Measurements from ENCODE around the gene TCEANC2. TPM values are rescaled to one million over a fixed set of nuclear protein-coding genes. Genes with fewer than 3 reads are reported as not detected.

TCEANC2 gene
- total RNA-seq, 1 experiment from 2014 or later = 2.9 TPM

GRCh38 chr1:54117815-54118563, 64.6 kb downstream of the TCEANC2 start:
- Histone ChIP-seq H3K27ac (peak overlapping the region; percentile 98), H3K36me3 (no peaks in the 10 kb centered on the region), H3K9me3 (replicated peaks) (no peaks in the 10 kb centered on the region), H3K4me1 (replicated peaks) (peaks cover 46% of the 10 kb centered on the region), H3K27me3 (replicated peaks) (no peaks in the 10 kb centered on the region), H3K4me3 (no peak overlapping the region)
- peak in 1 of 2 experiments; percentile 59 for DNase-seq (ENCODE audit: low read depth in 1 of 2, low spot score in 2 of 2)

- DNase-seq (ENCODE audit: low read depth in 1 of 2, low spot score in 2 of 2) = peak; percentile 94 to 96
- Histone ChIP-seq H3K27ac (peak overlapping the region; percentile 98), H3K9me3 (replicated peaks) (no peaks in the 10 kb centered on the region), H3K4me1 (replicated peaks) (peaks cover 46% of the 10 kb centered on the region), H3K4me3 (no peak overlapping the region), H3K27me3 (replicated peaks) (no peaks in the 10 kb centered on the region), H3K36me3 (no peaks in the 10 kb centered on the region)
Measured at GRCh38 chr1:54118704-54119103, 65.3 kb downstream of the TCEANC2 start.

GRCh38 chr1:54120018-54120697, 66.8 kb downstream of the TCEANC2 start:
- H3K27ac ChIP-seq = peak overlapping the region; percentile 98
- peaks cover 46% of the 10 kb centered on the region for H3K4me1 ChIP-seq (replicated peaks)
- H3K4me3 ChIP-seq = peak overlapping the region; percentile 12; the same call in 1 of the 2 replicates
- DNase-seq (ENCODE audit: low read depth in 1 of 2, low spot score in 2 of 2) = no peak
- H3K9me3 ChIP-seq (replicated peaks) = no peaks in the 10 kb centered on the region
- H3K36me3 ChIP-seq = no peaks in the 10 kb centered on the region
- no peaks in the 10 kb centered on the region for H3K27me3 ChIP-seq (replicated peaks)

DNA sequence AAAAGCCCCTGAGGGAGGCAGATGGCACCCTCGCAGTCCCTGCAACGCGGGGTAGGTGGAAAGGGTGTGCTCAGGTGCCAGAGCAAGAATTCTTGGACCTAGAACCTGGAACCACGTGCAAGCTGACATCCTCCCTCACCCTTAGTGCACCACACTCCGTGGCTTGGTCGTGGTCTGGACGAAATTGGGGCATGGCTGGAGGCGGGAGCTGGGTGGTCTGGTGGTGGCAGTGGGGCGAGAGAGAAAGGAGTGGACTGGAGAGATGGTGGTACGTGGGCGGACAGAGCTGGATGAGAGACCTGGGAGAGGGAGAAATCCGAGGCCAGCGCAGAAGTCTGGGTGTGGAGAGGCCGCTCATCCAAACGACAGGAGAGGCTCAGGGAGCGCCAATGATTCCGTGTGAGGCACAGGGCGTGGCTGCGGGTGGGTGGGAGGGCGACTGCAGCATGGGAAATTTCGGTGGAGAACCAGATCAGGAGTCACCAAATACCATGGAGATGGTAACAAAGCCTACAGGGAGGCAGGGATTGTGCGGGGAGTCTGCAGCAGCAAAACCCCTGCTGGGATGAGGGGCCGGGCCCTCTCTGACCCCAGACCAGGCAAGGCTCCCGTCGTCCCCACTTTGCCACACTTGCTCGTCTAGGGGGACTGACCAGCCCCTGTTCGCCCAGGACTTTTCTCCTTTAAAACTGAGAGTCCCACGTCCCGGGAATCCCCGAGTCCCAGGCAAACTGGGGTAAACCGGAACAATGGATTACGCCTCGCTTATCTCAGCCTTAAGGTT, 67.5 kb downstream of the TCEANC2 start:
- Histone ChIP-seq H3K4me1 (replicated peaks) (peaks cover 46% of the 10 kb centered on the region), H3K36me3 (no peaks in the 10 kb centered on the region), H3K4me3 (peak overlapping the region; percentile 17), H3K9me3 (replicated peaks) (no peaks in the 10 kb centered on the region), H3K27me3 (replicated peaks) (no peaks in the 10 kb centered on the region), H3K27ac (peak overlapping the region; percentile 98)
- DNase-seq (ENCODE audit: low read depth in 1 of 2, low spot score in 2 of 2) = peak; percentile 84 to 89

- Histone ChIP-seq H3K27ac (peak overlapping the region; percentile 98), H3K36me3 (no peaks in the 10 kb centered on the region), H3K4me3 (peak overlapping the region; percentile 17), H3K4me1 (replicated peaks) (peaks cover 46% of the 10 kb centered on the region), H3K9me3 (replicated peaks) (no peaks in the 10 kb centered on the region), H3K27me3 (replicated peaks) (no peaks in the 10 kb centered on the region)
- DNase-seq (ENCODE audit: low read depth in 1 of 2, low spot score in 2 of 2) = peak; percentile 98 to 99
Measured at GRCh38 chr1:54121482-54122134, 68.2 kb downstream of the TCEANC2 start.

GRCh38 chr1:54122135-54122751, 68.8 kb downstream of the TCEANC2 start:
- H3K4me3 ChIP-seq = no peak overlapping the region
- no peaks in the 10 kb centered on the region for H3K27me3 ChIP-seq (replicated peaks)
- H3K27ac ChIP-seq = peak overlapping the region; percentile 98
- no peaks in the 10 kb centered on the region for H3K36me3 ChIP-seq
- peaks cover 46% of the 10 kb centered on the region for H3K4me1 ChIP-seq (replicated peaks)
- H3K9me3 ChIP-seq (replicated peaks) = no peaks in the 10 kb centered on the region
- DNase-seq (ENCODE audit: low read depth in 1 of 2, low spot score in 2 of 2) = no peak

DNA sequence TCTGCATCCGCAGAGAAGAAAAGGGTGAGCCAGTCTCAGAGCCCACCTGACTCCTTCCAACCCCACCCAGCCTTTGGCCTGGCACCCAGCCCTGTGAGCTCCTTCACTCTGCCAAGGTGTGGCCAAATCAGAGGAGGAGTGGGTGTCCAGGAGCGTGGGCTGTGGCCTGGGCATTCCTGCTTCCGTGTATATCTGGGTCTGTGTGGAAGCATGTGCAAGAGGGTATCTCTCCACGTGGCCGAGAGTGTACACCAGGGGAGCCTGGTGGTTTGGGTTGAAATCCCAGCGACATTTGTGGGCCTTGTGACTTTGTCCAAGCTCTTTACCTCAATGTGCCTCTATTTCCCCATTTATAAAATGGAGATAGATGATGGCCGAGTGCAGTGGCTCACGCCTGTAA, 69.6 kb downstream of the TCEANC2 start:
- no peak for DNase-seq (ENCODE audit: low read depth in 1 of 2, low spot score in 2 of 2)
- H3K27ac ChIP-seq = no peak overlapping the region
- peaks cover 42% of the 10 kb centered on the region for H3K4me1 ChIP-seq (replicated peaks)
- H3K36me3 ChIP-seq = no peaks in the 10 kb centered on the region
- H3K27me3 ChIP-seq (replicated peaks) = no peaks in the 10 kb centered on the region
- no peak overlapping the region for H3K4me3 ChIP-seq
- H3K9me3 ChIP-seq (replicated peaks) = no peaks in the 10 kb centered on the region

DNA sequence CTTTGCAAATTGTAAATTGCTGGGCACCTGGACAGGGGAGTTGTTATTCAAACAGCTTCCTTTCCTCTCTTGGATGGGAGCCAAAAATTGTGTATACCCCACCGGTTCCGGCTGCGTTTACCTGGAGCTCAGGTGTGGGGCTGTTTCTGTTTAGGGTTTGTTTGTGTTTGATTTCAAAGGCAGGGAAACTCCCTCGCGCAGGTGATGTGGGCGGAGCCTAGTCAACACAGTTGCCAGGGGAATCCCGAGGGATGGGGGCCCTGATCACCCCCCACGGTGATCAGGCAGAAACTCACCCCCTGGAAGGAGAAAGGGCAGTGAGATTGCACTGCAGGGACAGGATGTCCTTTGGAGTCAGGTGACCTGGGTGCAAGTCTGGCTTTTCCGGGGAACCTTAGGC, 71.1 kb downstream of the TCEANC2 start:
- no peaks in the 10 kb centered on the region for H3K9me3 ChIP-seq (replicated peaks)
- no peak for DNase-seq (ENCODE audit: low read depth in 1 of 2, low spot score in 2 of 2)
- no peaks in the 10 kb centered on the region for H3K36me3 ChIP-seq
- peaks cover 27% of the 10 kb centered on the region for H3K4me1 ChIP-seq (replicated peaks)
- no peak overlapping the region for H3K27ac ChIP-seq
- no peaks in the 10 kb centered on the region for H3K27me3 ChIP-seq (replicated peaks)
- no peak overlapping the region for H3K4me3 ChIP-seq

DNA sequence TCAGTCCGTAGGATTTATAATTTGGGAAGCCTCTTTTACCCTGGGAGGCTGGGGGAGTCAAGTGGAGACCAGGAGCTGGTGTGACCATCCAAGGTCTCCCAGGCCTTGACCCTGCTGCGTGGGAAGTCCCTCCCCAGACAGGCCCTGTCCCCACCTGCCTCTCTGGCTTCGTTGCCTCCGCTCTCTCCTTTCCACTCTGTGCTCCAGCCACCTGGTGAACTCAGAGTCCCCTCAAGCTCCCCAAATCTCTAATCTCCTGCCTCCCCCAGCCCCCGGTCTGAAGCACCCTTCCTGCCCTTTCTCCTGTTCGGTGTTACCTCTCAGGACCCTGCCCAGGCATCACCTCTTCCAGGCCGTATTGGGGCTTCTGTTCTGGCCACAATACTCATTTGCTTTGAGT, 71.5 kb downstream of the TCEANC2 start:
- H3K4me3 ChIP-seq = no peak overlapping the region
- H3K4me1 ChIP-seq (replicated peaks) = peaks cover 22% of the 10 kb centered on the region
- no peak for DNase-seq (ENCODE audit: low read depth in 1 of 2, low spot score in 2 of 2)
- H3K27me3 ChIP-seq (replicated peaks) = no peaks in the 10 kb centered on the region
- no peak overlapping the region for H3K27ac ChIP-seq
- H3K9me3 ChIP-seq (replicated peaks) = no peaks in the 10 kb centered on the region
- H3K36me3 ChIP-seq = no peaks in the 10 kb centered on the region

- peaks cover 16% of the 10 kb centered on the region for H3K4me1 ChIP-seq (replicated peaks)
- DNase-seq (ENCODE audit: low read depth in 1 of 2, low spot score in 2 of 2) = peak in 1 of 2 experiments; percentile 25
Measured at GRCh38 chr1:54125386-54126070, 72.1 kb downstream of the TCEANC2 start.

GRCh38 chr1:54126271-54126815, 72.9 kb downstream of the TCEANC2 start:
- Histone ChIP-seq H3K36me3 (no peaks in the 10 kb centered on the region), H3K27me3 (replicated peaks) (no peaks in the 10 kb centered on the region), H3K27ac (no peak overlapping the region), H3K4me1 (replicated peaks) (peaks cover 10% of the 10 kb centered on the region), H3K9me3 (replicated peaks) (no peaks in the 10 kb centered on the region), H3K4me3 (no peak overlapping the region)
- no peak for DNase-seq (ENCODE audit: low read depth in 1 of 2, low spot score in 2 of 2)

More at GRCh38 chr1:54125386-54126070, 72.1 kb downstream of the TCEANC2 start:
- H3K36me3 ChIP-seq = no peaks in the 10 kb centered on the region
- no peak overlapping the region for H3K4me3 ChIP-seq
- no peak overlapping the region for H3K27ac ChIP-seq
- no peaks in the 10 kb centered on the region for H3K9me3 ChIP-seq (replicated peaks)
- no peaks in the 10 kb centered on the region for H3K27me3 ChIP-seq (replicated peaks)

GRCh38 chr1:54127594-54128300, 74.3 kb downstream of the TCEANC2 start:
- Histone ChIP-seq H3K4me3 (no peak overlapping the region), H3K9me3 (replicated peaks) (no peaks in the 10 kb centered on the region), H3K4me1 (replicated peaks) (peaks cover 12% of the 10 kb centered on the region), H3K27ac (no peak overlapping the region), H3K27me3 (replicated peaks) (no peaks in the 10 kb centered on the region), H3K36me3 (no peaks in the 10 kb centered on the region)
- DNase-seq (ENCODE audit: low read depth in 1 of 2, low spot score in 2 of 2) = no peak
